Right kidney (tissue), 1 donor: Measurements from ENCODE around the gene USP20.

ENCODE experiments used
- DNase-seq: peaks from one replicate; pipeline ENCODE4 v3.0.0-alpha.2; 2016

USP20 gene

DNA sequence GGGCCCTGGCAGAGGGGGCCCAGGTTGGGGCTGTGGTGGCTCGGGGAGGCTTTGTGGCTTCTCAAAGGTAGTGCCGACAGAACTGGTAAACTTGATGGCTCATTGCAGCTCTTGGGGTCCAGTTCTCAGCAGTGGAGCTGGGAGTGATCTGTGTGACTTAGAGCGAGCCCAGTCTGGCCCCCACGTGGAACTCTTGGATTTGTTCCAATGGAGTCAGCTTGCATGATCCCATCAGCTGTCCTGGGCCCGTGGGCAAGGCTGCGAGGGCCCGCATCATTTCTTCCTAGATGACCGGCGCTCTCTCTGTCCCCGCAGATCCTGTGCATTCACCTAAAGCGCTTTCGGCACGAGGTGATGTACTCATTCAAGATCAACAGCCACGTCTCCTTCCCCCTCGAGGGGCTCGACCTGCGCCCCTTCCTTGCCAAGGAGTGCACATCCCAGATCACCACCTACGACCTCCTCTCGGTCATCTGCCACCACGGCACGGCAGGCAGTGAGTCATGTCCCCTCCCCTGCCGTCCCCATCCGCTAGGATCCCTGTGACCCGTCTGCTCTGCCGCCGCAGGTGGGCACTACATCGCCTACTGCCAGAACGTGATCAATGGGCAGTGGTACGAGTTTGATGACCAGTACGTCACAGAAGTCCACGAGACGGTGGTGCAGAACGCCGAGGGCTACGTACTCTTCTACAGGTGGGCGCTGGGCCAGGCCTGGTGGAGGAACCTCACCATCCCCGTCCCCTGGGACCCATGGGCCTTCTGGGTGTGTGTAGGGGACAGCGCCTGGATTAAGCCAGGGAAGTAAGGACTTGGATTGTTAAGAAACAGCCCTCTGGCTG is 39.2 kb downstream of the USP20 start:
- no peak for DNase-seq

- no peak for DNase-seq
These were observed 39.9 kb downstream of the USP20 start for GRCh38 chr9:129875181-129875611.

GRCh38 chr9:129875687-129876395 is 40.6 kb downstream of the USP20 start:
- DNase-seq: no peak

DNA sequence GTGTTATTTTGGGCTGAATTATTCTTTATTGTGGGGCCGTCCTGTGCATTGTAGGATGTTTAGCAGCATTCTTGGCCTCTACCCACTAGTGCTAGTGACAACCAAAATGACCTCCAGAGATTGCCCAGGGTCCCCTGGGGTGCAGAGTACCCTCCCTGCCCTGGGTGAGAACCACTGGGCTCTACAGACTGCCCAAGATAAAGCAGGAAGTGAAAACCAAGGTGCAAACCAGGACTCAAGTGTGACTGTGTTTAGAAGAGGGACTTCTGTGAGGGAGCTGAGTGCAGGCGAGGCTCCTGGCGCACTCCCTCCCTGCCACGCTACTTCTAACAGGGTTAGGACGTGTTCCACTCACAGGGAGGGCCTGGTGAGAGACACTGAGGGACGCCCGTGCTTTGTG is 41.6 kb downstream of the USP20 start:
- DNase-seq: no peak

- no peak for DNase-seq
These were observed 43.0 kb downstream of the USP20 start for GRCh38 chr9:129878291-129878690.

GRCh38 chr9:129879103-129879699 is 43.9 kb downstream of the USP20 start:
- no peak for DNase-seq

DNA sequence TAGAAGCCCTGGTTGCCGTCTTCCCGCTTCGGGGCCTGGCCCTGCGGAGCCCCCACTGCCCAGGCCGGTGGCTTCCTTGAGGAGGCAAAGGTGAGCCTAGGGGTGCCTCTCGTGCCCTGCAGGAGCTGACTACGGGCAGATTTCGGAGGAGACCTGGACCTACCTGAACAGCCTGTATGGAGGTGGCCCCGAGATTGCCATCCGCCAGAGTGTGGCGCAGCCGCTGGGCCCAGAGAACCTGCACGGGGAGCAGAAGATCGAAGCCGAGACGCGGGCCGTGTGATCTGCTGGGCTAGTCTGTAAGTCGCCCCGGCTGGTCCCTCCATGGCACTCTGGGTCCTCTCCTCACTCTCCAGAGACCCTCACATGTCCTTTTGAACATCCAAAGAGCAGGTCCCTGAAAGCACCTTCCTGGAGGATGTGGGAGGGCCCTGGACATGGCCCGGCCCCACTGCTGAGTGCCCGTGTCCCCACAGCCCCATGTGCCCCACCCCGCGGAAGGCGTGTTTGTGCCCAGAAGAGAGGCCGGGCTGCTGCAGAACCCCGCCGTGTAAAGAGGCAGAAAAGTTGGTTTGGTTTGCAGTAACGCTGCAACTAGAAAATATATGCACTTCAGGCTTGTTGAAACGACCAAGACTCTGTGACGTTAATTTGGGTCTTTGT is 44.9 kb downstream of the USP20 start:
- DNase-seq: no peak

DNA sequence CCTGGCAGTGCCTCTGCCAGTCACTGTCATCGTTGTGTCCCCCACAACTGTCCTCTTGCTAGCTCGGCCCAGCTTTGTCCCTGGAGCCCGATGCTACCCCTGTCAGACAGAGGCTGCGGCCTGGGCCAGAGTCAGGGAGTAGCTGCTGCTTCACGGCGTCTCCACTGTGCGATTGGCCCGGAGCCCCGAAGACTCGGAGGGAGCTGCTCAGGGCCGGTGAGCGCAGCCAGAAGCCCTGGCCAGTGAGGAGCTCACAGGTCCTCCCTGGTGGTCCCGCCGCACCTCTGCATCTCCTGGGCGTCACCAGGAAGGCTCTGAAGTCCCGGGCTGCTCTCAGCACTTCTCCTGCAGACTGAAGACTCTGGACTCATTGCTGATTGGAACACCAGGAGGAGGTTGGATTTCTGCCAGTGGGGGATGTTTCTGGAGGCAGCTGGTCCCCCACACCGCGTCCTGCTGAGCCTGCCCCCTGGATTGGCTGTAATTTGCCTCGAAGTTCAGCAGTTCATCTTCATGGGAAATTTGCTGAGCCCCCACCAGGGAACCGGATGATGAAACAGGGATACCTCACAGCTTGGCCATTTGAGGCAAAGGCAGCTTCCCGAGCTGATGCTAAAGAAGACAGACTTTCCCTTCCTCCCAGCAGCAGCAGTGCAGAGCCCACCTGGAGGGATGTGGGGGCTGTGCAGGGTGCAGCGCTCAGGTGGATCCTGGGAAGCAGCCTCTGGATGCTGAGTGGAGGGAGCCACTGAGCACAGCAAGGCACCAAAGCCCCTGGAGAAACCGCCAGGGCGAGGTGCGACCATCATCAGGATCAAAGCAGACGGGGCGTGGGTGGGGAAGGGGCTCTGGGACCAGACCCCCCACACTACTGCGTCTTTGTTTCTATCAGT is 45.6 kb downstream of the USP20 start:
- DNase-seq: no peak

GRCh38 chr9:129881547-129882324 is 46.5 kb downstream of the USP20 start:
- no peak for DNase-seq

- DNase-seq: peak; percentile 77
These were observed 49.2 kb downstream of the USP20 start for GRCh38 chr9:129884220-129885017.

DNA sequence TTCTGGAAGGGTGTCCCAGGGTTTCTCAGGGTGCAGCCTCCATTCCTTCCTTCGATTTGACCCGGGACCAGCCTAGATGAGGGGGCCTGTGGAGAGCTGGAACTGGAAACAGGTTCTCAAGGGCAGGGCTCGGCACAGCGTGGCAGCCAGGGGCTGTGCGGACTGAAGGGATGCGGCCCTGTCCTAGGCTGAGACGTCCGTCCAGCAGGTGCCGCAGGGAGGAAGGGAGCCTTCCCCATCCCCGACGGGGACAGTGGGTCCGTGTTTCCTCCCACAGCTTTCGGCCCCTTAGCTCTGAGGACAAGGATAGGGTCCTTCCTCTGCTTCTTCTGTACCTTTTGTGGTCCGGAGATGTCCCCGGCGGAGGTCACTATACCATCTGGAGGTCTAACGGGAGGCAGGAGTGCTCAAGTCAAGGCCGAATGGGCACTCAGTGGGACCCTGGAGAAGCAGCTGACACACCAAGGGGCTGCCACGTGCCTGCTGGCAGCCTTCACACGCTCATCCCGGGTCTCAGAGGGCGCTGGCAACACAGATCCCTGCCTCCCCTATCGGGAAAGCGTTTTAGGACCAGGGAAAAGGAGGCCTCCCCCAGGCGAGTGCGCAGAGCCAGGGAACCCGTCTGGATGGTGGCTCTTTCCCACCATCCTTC is 49.9 kb downstream of the USP20 start:
- DNase-seq: peak; percentile 79

GRCh38 chr9:129885670-129886106 is 50.4 kb downstream of the USP20 start:
- DNase-seq: peak; percentile 82

DNA sequence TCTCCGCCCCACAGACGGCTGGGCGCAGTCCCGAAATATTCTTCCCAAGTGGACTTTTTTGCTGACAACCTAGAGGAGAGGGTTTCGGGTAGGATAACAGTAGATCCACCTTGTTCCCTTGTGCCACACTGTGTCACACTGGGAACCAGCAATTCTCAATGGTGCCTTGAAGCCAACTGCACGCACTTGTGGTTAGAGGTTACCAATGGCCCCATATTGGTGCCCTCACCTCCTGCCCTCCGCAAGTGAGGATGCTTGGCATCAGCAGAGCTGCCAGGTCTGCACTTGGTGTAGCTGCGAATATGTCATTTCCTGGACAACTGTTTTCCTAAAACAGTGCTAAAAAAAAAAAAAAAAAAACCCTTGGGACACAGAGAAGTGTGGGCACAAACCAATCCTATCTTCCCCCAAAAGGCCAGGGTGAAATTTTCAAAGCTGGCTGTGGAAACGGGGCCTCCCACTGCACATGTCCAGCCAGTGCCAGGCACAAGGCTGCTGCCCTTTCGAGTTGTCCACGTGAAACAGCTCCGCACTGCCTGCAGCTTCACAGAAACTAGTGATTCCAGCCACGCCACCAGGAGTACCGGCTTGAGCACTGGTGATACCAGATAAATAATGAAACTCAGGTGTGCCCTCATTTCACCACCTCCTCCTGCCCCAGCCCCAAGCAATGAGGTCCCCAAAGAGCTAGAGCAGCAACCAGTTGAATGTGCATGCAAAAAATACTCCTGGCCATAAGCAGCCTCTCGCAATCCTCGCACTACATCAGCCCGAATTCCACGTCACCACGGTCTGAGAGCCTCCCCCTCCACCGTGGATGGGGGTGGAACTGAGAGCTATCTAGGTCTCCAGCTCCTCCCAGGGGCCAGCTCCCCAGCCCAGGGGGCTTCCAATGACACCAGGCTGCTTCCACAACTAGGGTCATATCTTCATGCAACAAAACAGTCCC is 51.2 kb downstream of the USP20 start:
- DNase-seq: no peak

DNA sequence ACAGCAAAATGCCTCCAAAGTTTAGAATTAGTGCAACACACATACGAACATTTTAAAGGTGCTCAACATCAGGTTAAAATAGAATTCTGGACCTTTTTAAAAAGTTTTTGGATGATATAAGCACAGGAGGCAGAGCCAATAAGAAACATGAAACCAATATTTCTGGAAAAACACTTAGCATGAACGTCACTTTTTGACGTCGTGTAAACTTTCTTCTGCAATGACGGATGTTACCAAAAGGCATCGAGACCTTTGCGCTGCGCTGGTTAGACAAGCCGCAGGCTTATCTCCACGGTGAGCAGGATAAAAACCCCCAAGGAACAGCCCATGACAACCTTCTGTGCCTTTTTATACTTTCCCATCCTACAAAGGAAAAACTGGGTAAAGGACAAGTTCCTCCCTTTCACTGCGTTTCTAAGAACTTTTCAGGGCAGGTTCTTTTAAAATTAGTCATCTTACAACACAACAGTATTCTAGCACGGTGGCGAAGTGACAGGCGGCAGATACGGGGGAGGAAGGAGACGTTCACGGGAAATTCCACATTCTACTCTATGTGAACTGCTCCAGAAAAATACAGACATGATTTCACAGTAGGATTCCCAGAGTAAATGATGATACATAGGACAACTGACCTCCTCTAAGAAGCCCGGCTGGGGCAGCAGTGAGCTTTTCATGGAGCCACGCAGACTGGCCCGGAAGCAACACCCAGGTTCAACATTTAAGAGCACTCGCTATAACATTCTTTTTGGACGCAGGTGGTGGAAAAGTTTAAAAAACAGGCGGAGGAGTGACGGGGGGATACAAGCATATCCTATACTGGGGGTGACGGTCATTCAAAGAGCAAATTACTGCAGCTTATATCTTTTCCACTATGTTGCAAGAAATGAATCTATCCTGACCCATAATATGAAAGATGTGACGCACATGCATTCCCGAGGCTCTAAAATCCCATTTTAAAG is 52.4 kb downstream of the USP20 start:
- no peak for DNase-seq

DNA sequence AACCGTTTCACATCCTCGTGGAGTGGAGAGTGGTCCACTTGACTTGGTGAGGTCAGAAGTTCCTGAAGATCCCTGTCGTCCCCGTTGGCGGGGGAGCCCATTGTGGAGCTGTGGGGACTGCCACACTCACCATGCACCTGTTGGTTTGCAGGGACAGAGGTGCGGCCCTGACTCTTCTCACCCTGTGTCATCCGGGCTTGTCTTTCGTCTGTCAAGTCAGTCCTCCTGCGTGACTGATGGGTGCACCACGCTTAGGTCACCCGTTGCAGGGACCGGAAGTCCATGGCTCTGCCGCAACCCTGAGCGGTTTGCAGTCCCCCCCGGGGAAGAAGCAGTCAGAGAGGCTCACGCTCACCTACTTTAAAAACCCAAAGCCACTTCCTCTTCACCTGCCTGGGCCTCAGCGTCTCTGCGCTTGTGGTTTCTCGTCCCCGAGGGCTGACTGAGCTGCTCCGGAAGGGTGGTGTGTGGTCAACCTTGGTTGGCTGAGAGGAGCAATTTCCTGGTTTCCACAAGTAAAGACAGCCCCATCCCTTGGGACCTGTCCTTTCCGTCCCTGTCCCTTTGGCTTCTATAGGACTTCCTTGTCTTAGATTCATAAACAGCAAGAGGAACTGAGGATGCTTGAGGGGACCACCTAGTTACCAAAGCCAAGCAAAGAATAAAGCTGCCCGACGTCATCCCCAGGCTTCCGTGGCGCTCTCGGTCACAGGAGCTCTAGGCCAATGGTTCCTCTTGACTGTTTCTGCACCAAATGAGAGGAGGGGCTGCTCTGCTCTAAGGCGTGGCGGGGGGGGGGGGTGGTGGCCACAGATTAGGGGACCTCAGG is 53.2 kb downstream of the USP20 start:
- no peak for DNase-seq
